AG04450 (cell line): ENCODE measurements around the gene HDGFL3. TPM values are rescaled to one million over a fixed set of nuclear protein-coding genes. Genes with fewer than 3 reads are reported as not detected.

ENCODE experiments used
- CTCF ChIA-PET: fragments of 300-600, 350-600 bp; formaldehyde crosslinking; extraction: SDS; loops from one replicate; lab custom pipeline; 2022; ENCODE audit warnings: antibody characterized with exemption, inconsistent platforms; lab: Charles Lee
- POLR2A ChIA-PET: fragments of 350-600 bp; formaldehyde crosslinking; extraction: SDS; loops from one replicate; lab custom pipeline; 2021; ENCODE audit warnings: antibody characterized with exemption, inconsistent platforms; lab: Yijun Ruan, JAX
- DNase-seq: peaks from one replicate; pipeline ENCODE4 v3.0.0-alpha.2; 2011; ENCODE audit warnings: low read depth, low spot score
- H3K27ac ChIP-seq: one replicate; pipeline ENCODE4 v1.5.1; 2012; ENCODE audit warnings: low read depth, low read length, control low read depth
- H3K27me3 ChIP-seq: one replicate; pipeline ENCODE4 v1.6.0; 2012; ENCODE audit warnings: low read length; ENCODE audit not compliant: control insufficient read depth, insufficient read depth
- H3K4me3 ChIP-seq: 2 replicates; pipeline ENCODE4 v1.5.1; 2011; ENCODE audit warnings: mild to moderate bottlenecking, low read depth, low read length, control low read depth
- H3K9me3 ChIP-seq: 2 replicates; pipeline ENCODE4 v1.5.1; 2012; ENCODE audit warnings: low read length; ENCODE audit not compliant: control insufficient read depth, insufficient read depth
- polyA plus RNA-seq: library from polyadenylated mRNA; depleted of rRNA; stranded (reverse); fragments of >200 nt; gene quantifications from 2 replicates; pipeline ENCODE4 v1.2.3, GENCODE V29; 2011
- TF ChIP-seq, protein P1 (sequence below): IDR thresholded peaks from 2 replicates; pipeline ENCODE4 v1.5.1; 2011; ENCODE audit warnings: low read depth, low read length, control low read depth, inconsistent platforms

HDGFL3 gene
- polyA plus RNA-seq, 1 experiment, result 71.6 TPM

DNA sequence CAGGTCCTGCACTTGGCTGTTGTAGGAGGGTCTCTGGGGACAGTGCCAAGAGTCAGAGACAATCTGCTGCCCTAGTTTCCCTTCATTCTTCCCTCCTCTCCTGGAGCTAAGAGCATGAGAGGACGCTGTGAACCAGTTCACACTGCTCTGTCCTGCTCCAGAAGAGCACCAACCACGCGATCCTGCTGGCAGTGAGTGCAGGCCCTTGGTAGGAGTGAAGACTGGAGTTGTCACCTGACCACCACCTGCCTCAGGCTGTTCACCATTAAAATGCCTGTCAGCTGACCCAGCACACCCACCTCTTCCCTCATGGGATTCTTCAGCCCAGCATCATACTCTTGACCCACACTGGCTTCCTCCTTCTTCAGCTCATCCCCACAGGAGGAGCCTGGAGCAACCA, 97.2 kb downstream of the HDGFL3 start:
- POLR2A ChIA-PET, result no interaction called here
- CTCF ChIA-PET, result no interaction called here

DNA sequence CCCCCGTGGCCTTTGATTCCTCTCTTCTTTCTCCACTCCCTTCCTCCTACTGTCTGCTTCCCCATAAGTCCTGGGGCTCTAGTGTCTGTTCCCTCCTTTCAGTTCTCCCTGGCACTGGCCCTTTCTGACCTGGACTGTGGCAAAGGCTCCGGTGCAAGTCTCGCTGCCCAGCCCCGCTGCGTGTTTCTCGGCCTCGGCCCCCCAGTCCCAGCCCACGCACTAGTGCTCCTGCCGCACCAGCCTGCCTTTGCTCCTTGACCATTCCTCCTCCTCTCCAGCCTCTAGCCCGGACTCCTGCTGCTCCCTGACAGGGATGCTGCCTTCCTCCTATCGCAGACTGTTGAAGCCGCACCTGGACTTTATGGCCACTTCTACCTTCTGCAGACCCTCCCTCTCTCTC, 98.1 kb downstream of the HDGFL3 start:
- ChIA-PET POLR2A (no interaction called here), CTCF (no interaction called here)
- TF ChIP-seq, protein P1, sequence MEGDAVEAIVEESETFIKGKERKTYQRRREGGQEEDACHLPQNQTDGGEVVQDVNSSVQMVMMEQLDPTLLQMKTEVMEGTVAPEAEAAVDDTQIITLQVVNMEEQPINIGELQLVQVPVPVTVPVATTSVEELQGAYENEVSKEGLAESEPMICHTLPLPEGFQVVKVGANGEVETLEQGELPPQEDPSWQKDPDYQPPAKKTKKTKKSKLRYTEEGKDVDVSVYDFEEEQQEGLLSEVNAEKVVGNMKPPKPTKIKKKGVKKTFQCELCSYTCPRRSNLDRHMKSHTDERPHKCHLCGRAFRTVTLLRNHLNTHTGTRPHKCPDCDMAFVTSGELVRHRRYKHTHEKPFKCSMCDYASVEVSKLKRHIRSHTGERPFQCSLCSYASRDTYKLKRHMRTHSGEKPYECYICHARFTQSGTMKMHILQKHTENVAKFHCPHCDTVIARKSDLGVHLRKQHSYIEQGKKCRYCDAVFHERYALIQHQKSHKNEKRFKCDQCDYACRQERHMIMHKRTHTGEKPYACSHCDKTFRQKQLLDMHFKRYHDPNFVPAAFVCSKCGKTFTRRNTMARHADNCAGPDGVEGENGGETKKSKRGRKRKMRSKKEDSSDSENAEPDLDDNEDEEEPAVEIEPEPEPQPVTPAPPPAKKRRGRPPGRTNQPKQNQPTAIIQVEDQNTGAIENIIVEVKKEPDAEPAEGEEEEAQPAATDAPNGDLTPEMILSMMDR, result no peak
- no peak for DNase-seq
- no peak overlapping the region for H3K4me3 ChIP-seq
- no peaks in the 10 kb centered on the region for H3K27me3 ChIP-seq
- no peak overlapping the region for H3K27ac ChIP-seq
- peaks cover 2% of the 10 kb centered on the region for H3K9me3 ChIP-seq

More for the DNA sequence above, 97.2 kb downstream of the HDGFL3 start:
- TF ChIP-seq, protein P1, result no peak
- no peak for DNase-seq
- no peak overlapping the region for H3K27ac ChIP-seq
- no peak overlapping the region for H3K4me3 ChIP-seq
- no peaks in the 10 kb centered on the region for H3K27me3 ChIP-seq
- peaks cover 2% of the 10 kb centered on the region for H3K9me3 ChIP-seq

DNA sequence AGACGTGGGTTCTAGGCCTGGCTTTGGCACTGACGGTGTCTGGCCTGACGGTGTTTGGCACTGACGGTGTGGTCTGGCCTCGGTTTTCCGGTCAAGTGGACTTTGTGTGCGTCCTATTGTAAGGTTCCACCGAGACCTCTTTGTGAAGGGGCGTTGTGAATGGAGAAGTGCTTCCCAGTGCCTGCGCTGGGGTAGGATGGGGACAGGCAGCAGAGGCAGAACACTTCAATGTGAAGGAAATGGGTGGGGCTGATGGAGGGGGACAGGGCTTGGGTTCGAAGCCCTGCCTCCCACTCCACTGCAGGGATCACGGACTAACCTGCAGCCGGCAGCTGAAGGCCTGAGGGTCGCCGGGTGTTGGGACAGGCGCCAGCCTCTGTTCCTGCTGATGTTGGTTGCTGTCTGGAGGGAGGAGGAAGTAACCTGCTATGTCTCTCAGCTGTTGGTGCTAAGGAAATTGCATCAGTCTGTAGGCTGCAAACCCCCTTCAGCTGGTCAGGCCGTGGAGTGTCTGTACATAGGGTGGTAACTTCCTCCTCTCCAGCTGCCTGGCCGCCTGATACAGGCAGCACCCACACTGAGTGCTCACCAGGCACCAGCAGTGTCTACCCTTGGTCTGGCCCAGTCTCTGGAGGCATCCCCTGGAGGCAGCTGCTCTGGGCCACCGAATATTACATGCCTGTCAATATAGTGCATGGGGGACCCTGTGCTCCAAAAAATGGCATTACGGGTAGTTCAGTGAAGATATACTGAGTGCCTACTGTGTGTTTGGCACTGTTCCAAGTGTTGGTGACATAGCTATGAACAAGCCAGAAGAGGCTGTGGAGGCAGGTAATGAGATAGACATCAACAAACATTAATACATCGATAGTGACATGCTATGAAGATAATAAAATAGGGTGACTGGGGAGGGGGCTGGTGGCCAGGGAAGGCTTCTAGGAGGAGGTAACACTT, 99.1 kb downstream of the HDGFL3 start:
- H3K27me3 ChIP-seq, result no peaks in the 10 kb centered on the region
- DNase-seq, result peak; percentile 29
- H3K4me3 ChIP-seq, result peak overlapping the region; percentile 64
- no peaks in the 10 kb centered on the region; the same call in 1 of the 2 replicates for H3K9me3 ChIP-seq
- peak overlapping the region; percentile 47 for H3K27ac ChIP-seq
- ChIA-PET CTCF (interaction anchor here (2.4 kb wide), 1 partner anchor 97 kb away, joined by 7 read pairs; the partner anchor contains the start of gene C15orf40), POLR2A (no interaction called here)
- TF ChIP-seq, protein P1, result no peak

DNA sequence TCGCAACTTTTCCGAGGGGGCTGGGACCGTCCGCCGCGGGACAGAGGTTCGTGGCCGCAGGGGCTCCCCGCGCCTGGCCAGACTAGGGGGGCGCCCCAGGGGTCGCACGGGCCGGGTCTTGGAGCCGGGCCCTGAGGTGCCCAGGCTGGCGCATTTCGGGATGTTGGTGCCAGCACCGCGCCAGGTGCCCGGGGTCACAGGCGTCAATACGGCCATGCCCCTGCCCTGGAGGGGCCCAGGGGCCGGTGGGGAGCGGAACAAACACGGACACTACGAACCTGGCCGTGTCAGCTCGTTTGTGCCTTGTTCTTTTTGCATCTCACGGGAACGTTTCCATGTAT, 99.8 kb downstream of the HDGFL3 start:
- DNase-seq, result no peak
- no peak overlapping the region for H3K27ac ChIP-seq
- POLR2A ChIA-PET, result interaction anchor here (0.6 kb wide), 1 partner anchor 33 kb away, joined by 9 read pairs; no protein-coding TSS in a partner anchor
- no peaks in the 10 kb centered on the region for H3K27me3 ChIP-seq
- H3K9me3 ChIP-seq, result no peaks in the 10 kb centered on the region; the same call in 1 of the 2 replicates
- TF ChIP-seq, protein P1, result no peak
- CTCF ChIA-PET, result interaction anchor here (2.4 kb wide), 1 partner anchor 97 kb away, joined by 7 read pairs; the partner anchor contains the start of gene C15orf40
- H3K4me3 ChIP-seq, result peak overlapping the region; percentile 64
